Stimulated activated memory B cell treated with anti-CD40 and anti-IgM and Interleukin-4, amounts not matched to agents 10 μg/mL and 1 μg/mL and 100 μg/mL, for 72 hours (primary cell): ENCODE results near the gene TENM3.

Experiments used
- ATAC-seq: fragments of 150-1000 bp; cut with Tn5 transposase; 2 replicates; pipeline ENCODE4 v1.10.0; 2021
- H3K27ac Mint-ChIP-seq: one replicate; pipeline ENCODE4 v1.8.0; 2022; ENCODE audit warnings: mild to moderate bottlenecking, mixed read lengths
- H3K27me3 Mint-ChIP-seq: one replicate; pipeline ENCODE4 v1.8.0; 2022; ENCODE audit warnings: mixed read lengths
- H3K36me3 Mint-ChIP-seq: one replicate; pipeline ENCODE4 v1.8.0; 2022; ENCODE audit warnings: mixed read lengths
- H3K4me1 Mint-ChIP-seq: one replicate; pipeline ENCODE4 v1.8.0; 2022; ENCODE audit warnings: mixed read lengths
- H3K4me3 Mint-ChIP-seq: one replicate; pipeline ENCODE4 v1.8.0; 2022; ENCODE audit warnings: mild to moderate bottlenecking, moderate library complexity, mixed read lengths
- H3K9me3 Mint-ChIP-seq: one replicate; pipeline ENCODE4 v1.8.0; 2022; ENCODE audit warnings: mixed read lengths

TENM3 gene

GRCh38 chr4:182475539-182475938, 232.3 kb downstream of the TENM3 start:
- no peaks in the 10 kb centered on the region for H3K4me1 Mint-ChIP-seq

DNA sequence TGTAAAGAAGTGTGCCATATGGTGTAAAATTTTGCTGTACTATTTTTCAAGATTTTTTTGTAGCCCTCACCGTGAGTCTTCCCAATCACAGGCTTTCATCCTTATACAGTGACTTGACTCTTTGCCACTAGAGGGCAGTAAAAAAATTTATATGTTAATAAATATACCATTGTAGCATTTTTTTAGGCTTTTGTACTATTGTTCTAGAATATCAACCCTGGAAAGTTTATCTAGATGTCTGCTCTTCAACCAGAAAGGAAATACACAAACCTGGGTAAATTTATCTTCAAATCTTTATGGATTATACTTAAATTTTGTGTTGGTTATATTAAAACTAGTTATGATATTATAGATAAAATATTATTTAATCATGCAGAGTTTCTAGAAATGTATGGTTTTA, 235.3 kb downstream of the TENM3 start:
- Mint-ChIP-seq H3K27ac (no peak overlapping the region), H3K27me3 (no peaks in the 10 kb centered on the region), H3K9me3 (no peaks in the 10 kb centered on the region), H3K4me1 (no peaks in the 10 kb centered on the region), H3K36me3 (no peaks in the 10 kb centered on the region), H3K4me3 (no peak overlapping the region)
- ATAC-seq = no peak

More at GRCh38 chr4:182475539-182475938, 232.3 kb downstream of the TENM3 start:
- Mint-ChIP-seq H3K9me3 (peaks cover 3% of the 10 kb centered on the region), H3K36me3 (no peaks in the 10 kb centered on the region), H3K4me3 (no peak overlapping the region), H3K27me3 (no peaks in the 10 kb centered on the region), H3K27ac (no peak overlapping the region)
- ATAC-seq = no peak

DNA sequence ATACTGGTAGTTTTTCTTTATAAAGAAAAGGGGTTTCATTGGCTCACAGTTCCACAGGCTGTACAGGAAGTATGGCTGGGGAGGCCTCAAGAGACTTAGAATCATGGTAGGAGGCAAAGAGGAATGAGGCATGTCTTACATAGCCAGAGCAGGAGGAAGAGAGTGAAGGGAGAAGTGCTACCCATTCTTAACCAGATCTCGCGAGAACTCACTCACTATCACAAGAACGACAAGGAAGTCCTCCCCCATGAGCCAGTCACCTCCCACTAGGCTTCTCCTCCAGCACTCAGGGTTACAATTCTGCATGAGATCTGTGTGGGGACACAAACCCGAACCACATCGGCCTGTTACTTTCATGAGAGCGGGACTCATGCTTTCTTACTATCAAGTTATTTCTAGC, 240.5 kb downstream of the TENM3 start:
- Mint-ChIP-seq H3K27me3 (no peaks in the 10 kb centered on the region), H3K27ac (no peak overlapping the region), H3K36me3 (no peaks in the 10 kb centered on the region), H3K4me1 (no peaks in the 10 kb centered on the region), H3K9me3 (no peaks in the 10 kb centered on the region), H3K4me3 (no peak overlapping the region)
- ATAC-seq = peak; percentile 27

DNA sequence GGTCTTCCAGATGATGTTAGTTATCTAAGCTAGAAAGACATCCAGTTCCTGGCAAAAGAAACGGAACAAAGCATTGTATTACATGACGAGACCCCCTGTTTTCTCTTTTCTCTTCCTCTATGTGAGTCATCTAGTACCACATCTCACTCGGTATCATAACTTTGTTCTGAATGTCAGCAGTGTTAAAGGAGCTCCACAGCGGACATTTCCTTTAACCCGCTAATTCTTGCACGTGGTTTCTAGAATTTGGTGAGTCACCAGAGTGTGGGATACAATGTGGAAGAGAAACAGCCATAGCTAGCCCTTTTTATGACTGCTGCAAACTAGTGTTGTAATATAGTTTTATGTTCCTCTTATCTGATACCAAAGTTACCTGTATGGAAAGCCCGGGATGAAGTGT, 243.7 kb downstream of the TENM3 start:
- H3K4me3 Mint-ChIP-seq = no peak overlapping the region
- H3K9me3 Mint-ChIP-seq = no peaks in the 10 kb centered on the region
- no peak for ATAC-seq
- H3K27ac Mint-ChIP-seq = no peak overlapping the region
- no peaks in the 10 kb centered on the region for H3K27me3 Mint-ChIP-seq
- no peaks in the 10 kb centered on the region for H3K36me3 Mint-ChIP-seq
- no peaks in the 10 kb centered on the region for H3K4me1 Mint-ChIP-seq

DNA sequence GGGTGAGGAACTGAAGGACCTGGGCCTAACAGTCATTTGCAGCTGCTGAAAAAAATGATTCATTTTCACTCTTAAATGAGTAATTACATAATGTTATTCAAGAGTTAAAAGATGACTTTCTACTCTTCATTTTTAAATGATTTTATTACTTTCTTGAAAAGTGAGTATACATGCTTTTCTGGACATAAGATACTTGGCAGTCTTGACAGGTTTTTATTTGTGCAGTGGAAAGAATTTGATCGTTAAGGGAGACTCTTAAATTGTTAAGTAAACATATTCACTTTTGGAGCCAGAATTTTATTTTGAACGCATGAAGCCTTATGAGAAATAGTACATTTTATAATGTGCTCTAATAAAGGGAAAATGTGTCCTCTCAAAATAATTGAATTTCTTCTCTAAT, 245.7 kb downstream of the TENM3 start:
- no peak for ATAC-seq
- Mint-ChIP-seq H3K4me1 (peaks cover 4% of the 10 kb centered on the region), H3K27ac (no peak overlapping the region), H3K4me3 (no peak overlapping the region), H3K36me3 (no peaks in the 10 kb centered on the region), H3K27me3 (no peaks in the 10 kb centered on the region), H3K9me3 (no peaks in the 10 kb centered on the region)

- no peak overlapping the region for H3K27ac Mint-ChIP-seq
These were observed 246.4 kb downstream of the TENM3 start for GRCh38 chr4:182489607-182490006.

GRCh38 chr4:182491719-182492118, 248.5 kb downstream of the TENM3 start:
- no peaks in the 10 kb centered on the region for H3K9me3 Mint-ChIP-seq
- peaks cover 4% of the 10 kb centered on the region for H3K4me1 Mint-ChIP-seq
- no peak overlapping the region for H3K27ac Mint-ChIP-seq
- no peak for ATAC-seq
- H3K4me3 Mint-ChIP-seq = no peak overlapping the region
- H3K36me3 Mint-ChIP-seq = no peaks in the 10 kb centered on the region
- H3K27me3 Mint-ChIP-seq = no peaks in the 10 kb centered on the region

More at GRCh38 chr4:182489607-182490006, 246.4 kb downstream of the TENM3 start:
- Mint-ChIP-seq H3K9me3 (no peaks in the 10 kb centered on the region), H3K4me3 (no peak overlapping the region), H3K4me1 (peaks cover 4% of the 10 kb centered on the region), H3K36me3 (no peaks in the 10 kb centered on the region), H3K27me3 (no peaks in the 10 kb centered on the region)
- ATAC-seq = no peak

DNA sequence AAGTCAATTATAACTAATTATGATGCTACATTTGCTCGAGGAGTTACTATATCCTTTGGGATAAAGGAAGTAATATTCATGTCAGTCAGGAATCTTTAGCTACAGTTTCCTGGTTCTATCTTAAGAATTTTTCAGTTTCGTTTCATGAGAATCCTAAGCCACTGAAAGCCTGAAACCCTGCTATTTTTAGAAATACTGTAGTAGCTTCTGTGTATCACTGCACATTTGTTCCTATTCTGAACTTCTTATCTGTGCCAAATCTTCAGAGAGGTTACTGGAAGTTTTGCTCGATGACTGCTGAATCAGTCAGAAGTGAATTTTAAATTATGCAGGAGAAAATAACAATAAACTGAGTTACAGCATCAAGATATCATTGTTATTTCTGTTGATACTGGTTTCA, 249.2 kb downstream of the TENM3 start:
- no peak overlapping the region for H3K4me3 Mint-ChIP-seq
- no peaks in the 10 kb centered on the region for H3K27me3 Mint-ChIP-seq
- peaks cover 4% of the 10 kb centered on the region for H3K4me1 Mint-ChIP-seq
- H3K27ac Mint-ChIP-seq = no peak overlapping the region
- no peak for ATAC-seq
- no peaks in the 10 kb centered on the region for H3K36me3 Mint-ChIP-seq
- H3K9me3 Mint-ChIP-seq = no peaks in the 10 kb centered on the region

GRCh38 chr4:182493377-182493776, 250.2 kb downstream of the TENM3 start:
- no peak overlapping the region for H3K4me3 Mint-ChIP-seq
- H3K27me3 Mint-ChIP-seq = no peaks in the 10 kb centered on the region
- ATAC-seq = no peak
- H3K9me3 Mint-ChIP-seq = no peaks in the 10 kb centered on the region
- peaks cover 4% of the 10 kb centered on the region for H3K4me1 Mint-ChIP-seq
- no peaks in the 10 kb centered on the region for H3K36me3 Mint-ChIP-seq
- H3K27ac Mint-ChIP-seq = no peak overlapping the region

DNA sequence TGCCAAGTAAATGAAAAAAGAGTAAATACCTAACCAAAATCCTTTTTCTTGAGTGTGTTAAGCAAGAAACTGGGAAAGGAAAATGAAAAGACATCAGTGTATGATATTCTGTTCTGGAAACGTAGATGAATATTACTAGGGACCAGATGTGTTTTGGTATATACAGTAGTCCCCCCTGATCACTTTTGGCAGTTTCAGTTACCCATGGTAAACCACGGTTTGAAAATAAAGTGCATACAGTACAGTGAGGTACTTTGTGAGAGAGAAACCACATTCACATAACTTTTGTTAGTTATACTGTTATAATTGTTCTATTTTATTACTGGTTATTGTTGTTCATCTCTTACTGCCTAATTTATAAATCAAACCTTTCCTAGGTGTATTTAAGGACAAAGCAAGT, 250.9 kb downstream of the TENM3 start:
- Mint-ChIP-seq H3K36me3 (no peaks in the 10 kb centered on the region), H3K27ac (no peak overlapping the region), H3K4me3 (no peak overlapping the region), H3K9me3 (no peaks in the 10 kb centered on the region), H3K27me3 (peaks cover under 1% of the 10 kb centered on the region), H3K4me1 (peaks cover 4% of the 10 kb centered on the region)
- no peak for ATAC-seq

- Mint-ChIP-seq H3K9me3 (no peaks in the 10 kb centered on the region), H3K4me3 (no peak overlapping the region), H3K27me3 (peaks cover 9% of the 10 kb centered on the region), H3K4me1 (peaks cover 4% of the 10 kb centered on the region), H3K27ac (no peak overlapping the region), H3K36me3 (no peaks in the 10 kb centered on the region)
- ATAC-seq = no peak
These were observed 251.8 kb downstream of the TENM3 start for GRCh38 chr4:182495031-182495430.

DNA sequence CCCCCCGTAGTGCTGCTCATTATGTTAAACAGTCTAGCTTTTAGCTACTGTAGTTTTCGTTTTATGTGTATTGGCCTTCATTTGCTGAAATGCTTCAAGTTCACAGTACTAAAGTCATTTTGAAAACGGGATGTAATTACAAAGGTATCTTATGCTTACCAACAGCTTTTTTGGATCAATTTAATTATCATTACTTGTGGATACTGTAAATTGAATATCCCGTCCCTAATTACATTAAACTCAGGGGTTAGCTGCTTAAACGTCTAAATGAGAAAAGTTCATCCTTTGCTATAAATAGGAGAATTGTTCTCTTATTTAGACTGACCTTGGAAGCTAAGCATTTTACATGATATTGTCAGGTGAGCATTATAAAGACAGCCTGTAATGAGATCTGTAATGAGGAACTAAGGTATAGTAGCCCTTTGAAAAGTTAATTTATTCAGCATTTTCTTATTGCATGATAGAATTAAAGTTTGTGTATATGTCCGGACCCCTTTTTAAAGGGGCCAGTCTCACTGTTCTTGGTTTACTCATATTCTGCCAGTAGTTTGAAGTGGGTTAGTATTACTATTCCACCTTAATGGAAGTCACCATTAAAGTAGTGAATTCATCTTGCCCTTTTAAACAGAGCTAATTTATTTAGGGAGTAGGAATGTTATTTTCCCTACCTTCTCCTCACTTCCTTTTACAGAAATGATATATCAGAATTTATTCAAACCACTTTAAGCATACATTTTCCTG, 252.6 kb downstream of the TENM3 start:
- no peaks in the 10 kb centered on the region for H3K36me3 Mint-ChIP-seq
- no peak overlapping the region for H3K4me3 Mint-ChIP-seq
- no peaks in the 10 kb centered on the region for H3K9me3 Mint-ChIP-seq
- H3K27ac Mint-ChIP-seq = no peak overlapping the region
- ATAC-seq = no peak
- H3K4me1 Mint-ChIP-seq = peaks cover 4% of the 10 kb centered on the region
- H3K27me3 Mint-ChIP-seq = peaks cover 14% of the 10 kb centered on the region

DNA sequence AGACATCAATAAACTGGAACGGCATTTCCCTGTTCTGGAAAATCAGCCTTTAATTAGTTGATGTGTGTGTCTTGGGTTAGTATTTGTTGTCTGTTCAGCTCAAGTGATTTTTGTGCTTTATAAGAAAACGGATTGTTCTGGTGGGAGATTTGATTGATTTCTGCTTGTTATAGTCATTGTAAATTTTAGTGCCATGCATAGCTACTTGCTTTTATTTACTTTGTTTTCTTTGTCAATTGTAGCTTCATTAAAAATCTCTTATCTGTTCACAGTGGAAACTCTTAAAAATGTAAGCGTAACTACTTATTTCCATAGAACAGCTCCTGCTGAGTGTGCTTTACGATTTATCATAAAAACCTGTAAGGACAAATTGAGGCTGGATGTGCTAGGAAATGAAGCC, 253.2 kb downstream of the TENM3 start:
- no peaks in the 10 kb centered on the region for H3K9me3 Mint-ChIP-seq
- H3K27ac Mint-ChIP-seq = no peak overlapping the region
- ATAC-seq = no peak

DNA sequence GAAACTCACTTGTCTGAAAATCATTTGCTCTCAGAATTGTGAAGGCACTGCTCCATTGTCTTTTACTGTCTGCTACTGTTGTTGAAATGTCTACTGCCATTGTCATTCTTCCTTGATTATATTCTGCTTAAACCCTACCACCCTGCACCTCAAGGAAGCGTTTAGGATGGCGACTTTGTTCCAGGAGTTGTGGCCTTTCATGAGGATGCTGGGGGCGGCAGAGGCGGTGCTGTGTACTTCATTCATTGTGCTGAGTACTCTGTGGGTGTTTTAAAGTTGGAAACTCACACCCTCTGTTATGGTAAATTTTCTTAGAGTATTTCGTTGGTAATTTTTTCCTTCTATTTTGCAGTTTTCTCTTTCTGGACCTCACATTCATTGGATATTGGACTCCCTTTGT, 258.9 kb downstream of the TENM3 start:
- ATAC-seq = no peak
- H3K4me1 Mint-ChIP-seq = no peaks in the 10 kb centered on the region

More for the DNA sequence above, 253.2 kb downstream of the TENM3 start:
- Mint-ChIP-seq H3K27me3 (peaks cover 14% of the 10 kb centered on the region), H3K4me3 (no peak overlapping the region), H3K36me3 (no peaks in the 10 kb centered on the region), H3K4me1 (peaks cover 4% of the 10 kb centered on the region)

GRCh38 chr4:182504463-182504862, 261.3 kb downstream of the TENM3 start:
- no peak for ATAC-seq
- Mint-ChIP-seq H3K27ac (no peak overlapping the region), H3K4me1 (no peaks in the 10 kb centered on the region), H3K36me3 (no peaks in the 10 kb centered on the region), H3K4me3 (no peak overlapping the region), H3K27me3 (peaks cover 17% of the 10 kb centered on the region), H3K9me3 (no peaks in the 10 kb centered on the region)

More for the DNA sequence above, 258.9 kb downstream of the TENM3 start:
- peaks cover 20% of the 10 kb centered on the region for H3K27me3 Mint-ChIP-seq
- no peak overlapping the region for H3K27ac Mint-ChIP-seq
- no peaks in the 10 kb centered on the region for H3K36me3 Mint-ChIP-seq
- H3K9me3 Mint-ChIP-seq = no peaks in the 10 kb centered on the region
- no peak overlapping the region for H3K4me3 Mint-ChIP-seq

GRCh38 chr4:182507805-182508204, 264.6 kb downstream of the TENM3 start:
- Mint-ChIP-seq H3K27me3 (peaks cover 6% of the 10 kb centered on the region), H3K9me3 (no peaks in the 10 kb centered on the region), H3K36me3 (no peaks in the 10 kb centered on the region), H3K4me3 (no peak overlapping the region), H3K27ac (no peak overlapping the region), H3K4me1 (no peaks in the 10 kb centered on the region)
- no peak for ATAC-seq
